ENCODE results near the gene BARHL1.

BARHL1 gene

DNA sequence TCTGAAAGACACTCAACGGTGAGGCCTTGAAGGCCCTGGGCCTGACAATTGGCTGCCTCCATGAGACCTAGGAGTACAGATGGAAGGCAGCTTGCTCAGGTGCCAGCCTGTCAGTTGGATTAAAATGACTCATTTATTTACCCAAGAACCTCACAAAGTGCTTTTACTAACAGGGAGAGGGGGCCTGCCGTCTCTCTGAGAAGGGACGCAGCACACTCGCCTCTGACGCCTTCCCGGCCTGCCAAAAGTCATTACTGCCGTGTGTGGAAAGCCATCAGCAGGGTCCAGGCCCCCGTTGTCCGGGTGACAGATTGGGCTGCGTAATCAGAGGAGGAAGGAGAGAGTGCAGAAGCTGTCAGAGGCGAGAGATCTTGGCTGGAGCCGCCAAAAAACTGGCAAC is 54.9 kb downstream of the BARHL1 start:
- no peak for DNase-seq (ENCODE audit: low read depth)
- no peak overlapping the region for H3K4me3 ChIP-seq (ENCODE audit: low read depth, low read length)
- TF ChIP-seq, protein P1, sequence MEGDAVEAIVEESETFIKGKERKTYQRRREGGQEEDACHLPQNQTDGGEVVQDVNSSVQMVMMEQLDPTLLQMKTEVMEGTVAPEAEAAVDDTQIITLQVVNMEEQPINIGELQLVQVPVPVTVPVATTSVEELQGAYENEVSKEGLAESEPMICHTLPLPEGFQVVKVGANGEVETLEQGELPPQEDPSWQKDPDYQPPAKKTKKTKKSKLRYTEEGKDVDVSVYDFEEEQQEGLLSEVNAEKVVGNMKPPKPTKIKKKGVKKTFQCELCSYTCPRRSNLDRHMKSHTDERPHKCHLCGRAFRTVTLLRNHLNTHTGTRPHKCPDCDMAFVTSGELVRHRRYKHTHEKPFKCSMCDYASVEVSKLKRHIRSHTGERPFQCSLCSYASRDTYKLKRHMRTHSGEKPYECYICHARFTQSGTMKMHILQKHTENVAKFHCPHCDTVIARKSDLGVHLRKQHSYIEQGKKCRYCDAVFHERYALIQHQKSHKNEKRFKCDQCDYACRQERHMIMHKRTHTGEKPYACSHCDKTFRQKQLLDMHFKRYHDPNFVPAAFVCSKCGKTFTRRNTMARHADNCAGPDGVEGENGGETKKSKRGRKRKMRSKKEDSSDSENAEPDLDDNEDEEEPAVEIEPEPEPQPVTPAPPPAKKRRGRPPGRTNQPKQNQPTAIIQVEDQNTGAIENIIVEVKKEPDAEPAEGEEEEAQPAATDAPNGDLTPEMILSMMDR (IDR thresholded peaks at IDR 0.05; ENCODE audit: low read depth, low read length, missing control alignments) = no peak
- in situ Hi-C loops (cut with HindIII; ENCODE audit: low sequenced_read_pairs) = no loop called here

DNA sequence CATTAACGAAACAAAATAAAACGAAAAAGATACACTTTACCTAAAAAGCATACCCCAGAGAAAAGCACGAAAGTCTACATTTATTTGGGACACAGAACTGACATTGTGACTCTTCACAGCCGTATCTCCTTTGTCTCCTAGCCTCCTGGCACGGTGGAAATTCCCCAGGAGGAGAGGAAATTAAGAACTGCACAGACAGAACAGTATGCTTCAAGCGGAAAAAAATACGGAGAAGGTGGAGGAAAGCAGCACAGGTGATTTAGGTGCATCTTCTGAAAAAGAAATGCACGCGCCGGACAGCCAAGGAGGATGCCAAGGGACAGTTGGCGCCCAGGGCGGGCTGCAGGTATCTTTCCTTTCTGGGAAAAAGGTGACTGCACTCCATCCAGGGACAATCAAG is 55.4 kb downstream of the BARHL1 start:
- TF ChIP-seq, protein P1 (IDR thresholded peaks at IDR 0.05; ENCODE audit: low read depth, low read length, missing control alignments) = no peak
- DNase-seq (ENCODE audit: low read depth) = no peak
- in situ Hi-C loops (cut with HindIII; ENCODE audit: low sequenced_read_pairs) = no loop called here
- no peak overlapping the region for H3K4me3 ChIP-seq (ENCODE audit: low read depth, low read length)

- DNase-seq (ENCODE audit: low read depth) = no peak
- in situ Hi-C loops (cut with HindIII; ENCODE audit: low sequenced_read_pairs) = no loop called here
- TF ChIP-seq, protein P1 (IDR thresholded peaks at IDR 0.05; ENCODE audit: low read depth, low read length, missing control alignments) = no peak
- H3K4me3 ChIP-seq (ENCODE audit: low read depth, low read length) = no peak overlapping the region
Measured at GRCh38 chr9:132638240-132638639, 55.8 kb downstream of the BARHL1 start.

DNA sequence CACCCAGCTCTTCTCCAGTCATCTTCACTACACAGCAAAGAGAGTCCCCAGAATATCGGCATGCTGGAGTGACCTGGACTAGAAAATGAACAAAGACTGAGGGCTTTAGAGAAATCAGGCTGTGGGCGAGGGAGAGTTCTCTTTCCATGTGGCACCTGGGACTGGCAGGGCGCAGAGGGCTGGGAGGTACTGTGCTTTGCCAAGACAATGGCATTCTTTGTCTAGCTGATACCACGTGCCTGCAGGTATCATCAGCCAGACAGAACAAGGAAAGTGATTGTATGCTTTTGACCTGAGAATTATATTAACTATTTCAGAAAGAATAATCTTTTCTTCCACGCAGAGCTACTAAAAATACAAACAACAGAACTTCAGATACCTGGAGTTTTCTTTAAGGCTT is 56.9 kb downstream of the BARHL1 start:
- TF ChIP-seq, protein P1 (IDR thresholded peaks at IDR 0.05; ENCODE audit: low read depth, low read length, missing control alignments) = no peak
- DNase-seq (ENCODE audit: low read depth) = no peak
- in situ Hi-C loops (cut with HindIII; ENCODE audit: low sequenced_read_pairs) = no loop called here
- H3K4me3 ChIP-seq (ENCODE audit: low read depth, low read length) = no peak overlapping the region

Measured in astrocyte of the cerebellum (primary cell).